Stimulated activated CD4-positive, alpha-beta T cell treated with anti-CD3 and anti-CD28 coated beads, Interleukin-2, amount 100 ng/mL, for 4 hours (primary cell): Measurements from ENCODE around the gene PRPF38B.
"Not testable (repeated sequence)": the region's sequence is repeated elsewhere in the genome, so short reads cannot be mapped to it uniquely, and the experiment has no call there.

Source experiments
- DNase-seq: peaks from one replicate; pipeline ENCODE4 v3.0.0-alpha.2; 2020; ENCODE audit warnings: low read depth

Gene PRPF38B, protein sequence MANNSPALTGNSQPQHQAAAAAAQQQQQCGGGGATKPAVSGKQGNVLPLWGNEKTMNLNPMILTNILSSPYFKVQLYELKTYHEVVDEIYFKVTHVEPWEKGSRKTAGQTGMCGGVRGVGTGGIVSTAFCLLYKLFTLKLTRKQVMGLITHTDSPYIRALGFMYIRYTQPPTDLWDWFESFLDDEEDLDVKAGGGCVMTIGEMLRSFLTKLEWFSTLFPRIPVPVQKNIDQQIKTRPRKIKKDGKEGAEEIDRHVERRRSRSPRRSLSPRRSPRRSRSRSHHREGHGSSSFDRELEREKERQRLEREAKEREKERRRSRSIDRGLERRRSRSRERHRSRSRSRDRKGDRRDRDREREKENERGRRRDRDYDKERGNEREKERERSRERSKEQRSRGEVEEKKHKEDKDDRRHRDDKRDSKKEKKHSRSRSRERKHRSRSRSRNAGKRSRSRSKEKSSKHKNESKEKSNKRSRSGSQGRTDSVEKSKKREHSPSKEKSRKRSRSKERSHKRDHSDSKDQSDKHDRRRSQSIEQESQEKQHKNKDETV

DNA sequence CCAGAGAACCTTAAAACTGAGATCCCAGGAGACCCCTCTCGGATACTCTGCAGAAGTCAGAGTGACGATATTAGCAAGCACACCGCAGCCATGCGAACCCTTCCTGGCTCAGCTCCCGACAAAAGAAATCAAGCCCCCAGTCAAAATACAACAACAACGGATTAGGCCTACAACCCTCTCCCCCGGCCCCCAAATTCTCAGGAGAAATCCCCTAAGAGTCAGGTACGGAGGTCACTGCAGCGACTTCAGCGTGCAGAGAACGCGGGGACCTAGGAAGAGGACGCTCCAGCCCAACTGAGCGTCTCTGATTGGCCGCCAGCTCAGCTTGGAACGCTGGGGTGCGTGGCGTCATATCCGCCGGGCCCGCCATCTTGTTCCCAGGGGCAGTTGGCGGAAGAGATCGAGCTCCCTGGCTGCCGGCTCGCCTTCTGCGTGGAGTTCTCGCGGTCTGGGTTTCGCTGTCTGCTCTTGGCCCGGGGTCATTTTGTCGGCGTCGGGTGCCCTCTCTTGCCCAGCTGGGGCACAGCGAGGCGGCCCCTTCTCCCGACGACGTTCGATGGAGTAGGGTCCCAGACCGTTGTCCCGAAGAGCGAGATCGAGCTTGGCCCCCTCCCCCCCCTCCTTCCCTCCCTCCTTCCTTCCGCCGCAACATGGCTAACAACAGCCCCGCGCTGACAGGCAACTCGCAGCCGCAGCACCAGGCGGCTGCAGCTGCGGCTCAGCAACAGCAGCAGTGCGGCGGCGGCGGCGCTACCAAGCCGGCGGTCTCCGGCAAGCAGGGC lies at the start of gene PRPF38B:
TSS of gene PRPF38B (plus strand) at position 369 of the 782 bp plus-strand sequence. CDS start at position 651, 282 bp downstream.
- DNase-seq: peak; percentile 89

DNA sequence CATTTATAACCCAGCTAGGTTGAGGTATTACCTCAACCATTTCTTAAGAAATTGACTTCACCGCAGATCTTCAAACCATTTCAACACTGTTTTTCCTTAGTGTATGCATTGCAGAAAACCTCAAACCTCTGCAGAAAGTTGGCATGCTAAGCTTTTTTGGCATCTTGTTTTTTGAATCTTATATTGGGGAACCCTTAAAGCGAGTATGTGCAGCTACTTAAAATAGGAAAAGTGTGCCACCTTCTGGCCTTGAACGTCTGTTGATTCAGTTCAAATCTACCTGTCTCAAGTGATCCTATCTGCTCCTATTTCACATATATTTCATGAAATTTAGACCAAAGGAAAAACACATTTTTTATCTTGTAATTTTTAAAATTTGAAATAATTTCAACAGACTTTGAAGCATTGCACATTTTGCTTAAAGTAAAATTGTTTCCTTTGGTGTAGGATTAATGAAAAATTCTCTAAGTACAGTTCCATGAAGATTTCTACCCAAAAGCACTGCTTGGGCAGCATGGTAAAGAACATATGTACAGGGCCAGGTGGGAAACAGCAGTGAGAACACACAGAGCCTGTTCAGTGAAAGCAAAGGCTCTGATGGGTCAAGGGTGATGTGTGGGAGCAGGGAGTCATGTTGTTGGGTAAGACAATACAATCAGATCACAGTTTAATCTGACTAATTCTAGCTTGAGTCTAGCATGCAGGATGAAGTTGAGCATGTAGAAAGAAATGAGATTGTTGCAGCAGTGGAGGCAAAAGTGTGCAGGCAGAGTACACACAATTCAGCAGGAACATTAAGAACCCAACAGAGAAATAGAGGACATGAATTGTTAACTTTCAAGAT lies 48.4 kb upstream of the PRPF38B start:
- DNase-seq: peak; percentile 37

DNA sequence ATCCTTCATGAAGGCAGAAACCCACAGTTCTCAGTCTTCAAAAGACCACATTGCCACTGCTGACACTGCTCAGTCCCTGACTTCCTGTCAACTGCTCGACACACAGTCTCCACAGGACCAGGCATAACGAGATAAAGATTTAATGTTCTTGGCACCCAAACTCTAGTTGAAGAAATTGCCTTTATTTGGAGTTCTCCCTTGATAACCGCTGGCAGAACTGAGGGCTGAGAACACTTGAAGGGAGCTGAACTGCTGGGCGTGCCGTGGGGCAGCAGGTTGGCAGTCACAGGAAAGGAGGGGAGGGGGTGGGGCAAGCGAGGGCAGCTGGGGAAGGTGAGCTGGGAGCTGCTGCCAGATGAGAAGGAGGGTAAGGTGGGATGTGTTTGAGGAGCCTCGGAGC lies 47.1 kb upstream of the PRPF38B start:
- DNase-seq: peak; percentile 14

DNA sequence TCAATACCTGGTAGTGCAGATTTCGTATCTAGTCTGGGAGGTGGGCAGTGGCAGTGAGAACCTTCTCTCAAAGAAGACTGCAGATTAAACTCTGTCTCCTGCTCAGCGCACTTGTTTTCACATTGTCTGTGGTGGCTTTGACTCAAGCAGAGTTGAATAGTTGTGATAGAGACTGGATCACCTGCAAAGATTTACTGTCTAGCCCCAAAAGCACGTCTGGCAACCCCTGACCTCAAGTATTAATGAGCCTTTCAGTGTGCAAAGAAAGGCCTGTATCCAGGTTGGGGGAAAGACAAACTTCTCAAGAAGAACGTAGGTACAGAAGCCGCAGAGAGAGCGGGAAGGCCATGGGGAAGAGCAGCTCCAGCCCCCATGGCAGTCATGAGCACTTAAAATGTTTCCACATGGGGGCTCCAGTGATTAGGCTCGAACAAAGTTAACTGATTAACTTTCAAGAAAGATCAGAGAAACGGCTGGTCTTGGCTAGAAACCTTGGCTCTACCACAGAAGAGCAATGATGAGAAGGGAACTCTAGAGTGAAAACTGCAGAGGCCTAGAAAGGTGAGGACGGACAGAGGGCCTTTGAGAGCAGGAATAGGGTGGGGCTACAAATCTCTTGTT lies 46.4 kb upstream of the PRPF38B start:
- DNase-seq: no peak

DNA sequence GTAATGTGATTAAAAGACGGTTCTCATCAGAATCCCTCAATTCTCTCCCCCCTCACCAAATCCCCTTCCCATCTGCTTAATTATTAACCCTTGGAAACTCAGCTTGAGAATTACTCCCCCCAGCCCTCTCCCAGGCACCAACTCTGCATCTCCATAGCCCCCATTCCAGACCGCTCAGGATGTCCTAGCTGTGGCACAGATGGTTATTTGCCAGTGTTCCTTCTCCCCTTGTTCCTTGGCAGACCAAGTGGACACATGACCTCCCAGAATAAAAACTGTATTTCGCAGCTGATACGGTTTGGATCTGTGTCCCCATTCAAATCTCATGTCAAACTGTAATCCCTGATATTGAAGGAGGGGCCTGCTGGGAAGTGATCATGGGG lies 45.9 kb upstream of the PRPF38B start:
- no peak for DNase-seq

DNA sequence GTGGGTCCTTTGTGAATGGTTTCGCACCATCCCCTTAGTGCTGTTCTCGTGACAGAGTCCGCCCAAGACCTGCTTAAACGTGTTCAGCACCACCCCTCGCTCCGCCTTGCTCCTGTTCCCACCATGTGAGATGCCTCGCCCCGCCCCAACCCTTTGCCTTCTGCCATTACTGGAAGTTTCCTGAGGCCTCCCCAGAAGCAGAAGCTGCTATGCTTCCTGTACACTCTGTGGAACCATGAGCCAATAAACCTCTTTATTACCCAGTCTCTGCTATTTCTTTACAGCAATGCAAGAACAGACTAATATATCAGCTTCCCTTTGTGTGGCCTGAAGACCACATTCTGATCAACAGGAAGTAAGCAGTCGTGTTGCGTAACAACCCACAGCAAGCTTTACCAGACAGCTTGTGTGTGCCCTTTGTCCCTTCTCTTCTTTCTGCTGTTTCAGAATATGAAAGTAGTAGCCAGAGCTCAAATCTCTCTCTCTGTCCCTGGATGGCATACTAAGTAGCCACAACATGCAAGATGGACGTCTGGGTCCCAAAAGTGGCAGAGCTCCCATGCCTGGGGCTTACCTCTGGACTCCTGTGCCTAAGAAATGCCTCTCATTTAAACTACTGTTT lies 45.4 kb upstream of the PRPF38B start:
- peak; percentile 42 for DNase-seq

DNA sequence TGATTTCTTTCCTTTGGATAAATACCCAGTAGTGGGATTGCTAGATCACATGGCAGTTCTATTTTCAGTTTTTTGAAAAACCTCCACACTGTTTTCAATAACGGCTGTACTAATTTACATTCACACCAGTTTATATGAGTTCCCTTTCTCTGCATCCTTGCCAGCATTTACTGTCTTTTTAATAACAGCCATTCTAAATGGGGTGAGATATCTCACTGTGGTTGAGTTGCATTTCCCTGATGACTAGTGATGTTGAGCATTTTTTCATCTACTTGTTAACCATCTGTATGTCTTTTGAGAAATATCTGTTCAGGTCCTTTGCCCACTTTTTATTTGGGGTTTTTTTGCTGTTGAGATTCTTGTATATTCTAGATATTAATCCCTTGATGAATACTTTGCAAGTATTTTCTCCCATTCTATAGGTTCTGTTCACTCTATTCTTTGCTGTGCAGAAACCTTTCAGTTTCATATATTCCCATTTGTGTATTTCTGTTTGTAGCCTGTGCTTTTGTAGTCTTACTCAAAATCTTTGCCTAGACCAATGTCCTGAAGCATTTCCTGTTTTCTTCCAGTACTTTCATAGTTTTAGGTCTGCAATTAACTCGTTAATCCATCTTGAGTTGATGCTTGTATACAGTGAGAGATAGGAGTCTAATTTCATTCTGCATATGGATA lies 38.5 kb upstream of the PRPF38B start:
- no peak for DNase-seq

DNA sequence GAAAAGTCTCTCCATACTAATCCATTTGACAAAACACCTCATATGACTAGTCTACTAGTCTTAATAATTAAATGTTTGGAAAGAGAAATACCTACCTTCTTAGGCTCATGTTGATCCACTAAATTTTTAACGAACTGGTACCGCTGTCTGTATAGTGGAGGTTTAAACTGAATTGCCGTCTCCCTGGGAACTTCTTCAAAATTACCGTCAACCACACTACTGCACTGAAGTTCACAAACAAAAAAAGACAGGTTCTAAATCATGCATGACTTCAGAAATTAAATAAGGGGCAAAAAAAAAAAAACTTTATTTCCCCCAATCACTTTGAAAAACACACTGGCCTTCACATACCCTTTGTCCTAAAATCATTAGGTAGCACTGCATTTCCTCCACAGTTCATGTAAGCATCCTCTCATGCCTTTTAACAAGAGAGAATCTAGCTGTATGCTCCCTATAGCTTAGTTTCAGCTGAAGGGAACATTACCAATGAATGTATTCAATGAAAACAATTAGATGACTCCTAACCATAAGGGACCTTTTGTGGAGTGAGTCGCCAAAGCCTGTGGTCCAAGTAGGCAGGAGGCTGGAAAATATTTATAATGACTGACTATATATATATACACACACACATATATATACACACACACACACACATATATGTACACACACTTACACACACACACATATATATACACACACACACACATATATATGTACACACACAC lies 34.6 kb upstream of the PRPF38B start:
- no peak for DNase-seq

DNA sequence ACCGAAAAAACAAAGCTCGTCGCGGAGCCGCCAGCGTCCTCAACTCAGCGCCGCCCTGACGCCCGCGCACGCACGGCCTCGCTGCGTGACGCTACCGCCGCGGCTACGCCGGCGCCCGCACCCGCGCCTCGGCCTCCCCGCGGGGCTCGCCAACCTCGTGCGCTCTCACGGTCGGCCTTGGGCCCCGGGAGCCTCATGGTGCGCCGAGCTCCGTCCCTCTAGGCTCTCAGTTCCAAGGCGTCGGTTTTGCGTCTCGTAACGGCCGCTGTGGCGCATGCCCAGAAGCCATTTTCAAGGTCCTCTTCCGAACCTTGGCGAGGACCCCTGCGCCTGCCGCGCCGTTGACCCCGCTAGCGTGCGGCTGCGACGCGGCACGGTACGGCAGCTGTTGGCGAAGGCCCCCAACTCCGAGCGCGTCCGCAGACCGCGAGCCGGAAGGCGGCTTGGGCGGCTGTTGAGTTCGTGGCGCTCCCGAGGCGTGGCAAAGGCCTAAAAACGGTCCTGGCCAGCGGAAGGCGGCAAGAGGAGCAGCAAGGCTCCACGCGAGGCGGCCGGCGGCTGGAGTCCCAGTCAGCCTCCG lies 31.0 kb upstream of the PRPF38B start, which contains the start of gene HENMT1:
TSS of gene HENMT1 (minus strand) at position 64 of the 580 bp plus-strand sequence. CDS start 1,209 bp downstream, outside the sequence.
- DNase-seq: peak; percentile 62

DNA sequence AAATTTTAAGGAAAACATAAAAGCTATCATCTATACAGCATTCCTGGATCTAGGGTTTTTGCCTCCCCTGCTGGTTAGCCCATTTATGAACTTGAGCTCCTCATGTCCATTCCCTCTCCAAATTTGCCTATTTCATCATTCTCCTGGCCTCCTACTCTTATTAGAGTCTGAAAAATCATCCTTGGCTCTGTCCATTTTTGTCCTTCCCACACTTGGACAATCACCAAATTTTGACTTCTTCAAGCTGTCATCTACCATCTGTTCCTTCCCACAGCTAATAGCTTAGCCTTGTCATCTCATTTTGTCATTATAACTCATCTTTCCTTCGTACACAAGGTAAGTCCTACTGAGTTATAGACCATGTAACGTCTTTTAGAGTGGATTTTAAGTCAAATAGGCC lies 29.0 kb upstream of the PRPF38B start:
- DNase-seq: no peak

DNA sequence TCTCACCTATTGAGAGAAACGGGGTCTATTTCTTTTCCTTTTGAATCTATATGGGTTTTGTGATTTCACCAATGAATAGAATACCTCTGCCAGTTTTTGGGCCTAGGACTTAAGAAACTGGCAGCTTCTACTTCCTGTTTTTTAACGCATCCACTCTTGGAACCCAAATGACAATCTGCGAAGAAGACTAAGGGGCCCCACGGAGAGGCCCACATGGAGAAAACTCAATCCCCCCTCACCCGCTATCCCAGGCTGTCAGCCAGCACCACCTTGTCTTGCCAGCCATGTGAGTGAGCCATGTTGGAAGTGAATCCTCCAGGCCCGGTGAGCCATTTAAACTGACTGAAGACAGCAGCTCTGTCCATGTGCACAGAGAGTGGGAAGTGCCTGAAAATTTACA lies 27.6 kb upstream of the PRPF38B start:
- DNase-seq: no peak

DNA sequence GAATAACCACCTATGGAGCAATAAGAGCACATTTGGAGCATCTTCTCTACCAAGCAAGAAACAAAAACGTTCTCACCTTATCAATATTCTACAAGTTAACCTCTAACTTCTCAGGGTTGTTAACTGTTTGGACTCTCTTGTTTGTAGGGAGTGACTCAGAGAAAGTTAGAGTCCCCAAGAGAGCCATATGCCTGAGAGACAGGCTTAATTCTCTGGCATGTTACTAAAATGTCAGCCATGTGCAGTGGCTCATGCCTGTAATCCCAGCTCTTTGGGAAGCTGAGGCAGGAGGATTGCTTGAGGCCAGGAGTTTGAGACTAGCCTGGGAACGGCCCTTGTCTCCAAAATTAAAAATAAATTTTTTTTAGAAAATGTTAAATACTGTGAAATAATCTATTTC lies 27.0 kb upstream of the PRPF38B start:
- no peak for DNase-seq

DNA sequence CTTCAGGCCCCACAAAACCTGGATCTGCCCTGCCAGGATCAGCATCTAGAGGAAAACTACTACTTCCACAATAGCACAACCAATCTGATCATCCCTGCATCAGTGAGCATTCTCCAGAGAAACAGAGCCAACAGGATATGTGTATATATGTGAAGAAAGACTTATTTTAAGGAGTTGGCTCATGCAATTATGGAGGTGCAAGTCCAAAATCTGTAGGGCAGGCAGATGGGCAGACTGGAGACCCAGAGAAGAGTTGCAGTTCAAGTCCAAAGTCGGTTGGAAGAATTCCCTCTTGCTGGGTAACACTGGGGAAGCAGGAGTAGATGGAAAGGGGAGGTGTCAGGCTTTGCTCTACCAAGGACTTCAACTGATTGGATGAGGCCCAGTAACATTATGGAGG lies 26.3 kb upstream of the PRPF38B start:
- no peak for DNase-seq

DNA sequence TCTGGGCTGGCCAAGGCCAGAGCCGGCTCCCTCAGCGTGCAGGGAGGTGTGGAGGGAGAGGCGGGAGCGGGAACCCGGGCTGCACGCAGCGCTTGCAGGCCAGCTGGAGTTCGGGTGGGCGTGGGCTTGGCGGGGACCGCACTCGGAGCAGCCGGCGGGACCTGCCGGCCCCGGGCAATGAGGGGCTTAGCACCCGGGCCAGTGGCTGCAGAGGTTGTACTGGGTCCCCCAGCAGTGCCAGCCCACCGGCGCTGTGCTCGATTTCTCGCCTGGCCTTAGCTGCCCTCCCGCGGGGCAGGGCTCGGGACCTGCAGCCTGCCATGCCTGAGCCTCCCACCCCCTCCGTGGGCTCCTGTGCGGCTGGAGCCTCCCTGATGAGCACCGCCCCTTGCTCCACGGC lies 24.7 kb upstream of the PRPF38B start:
- not testable (repeated sequence) for DNase-seq

DNA sequence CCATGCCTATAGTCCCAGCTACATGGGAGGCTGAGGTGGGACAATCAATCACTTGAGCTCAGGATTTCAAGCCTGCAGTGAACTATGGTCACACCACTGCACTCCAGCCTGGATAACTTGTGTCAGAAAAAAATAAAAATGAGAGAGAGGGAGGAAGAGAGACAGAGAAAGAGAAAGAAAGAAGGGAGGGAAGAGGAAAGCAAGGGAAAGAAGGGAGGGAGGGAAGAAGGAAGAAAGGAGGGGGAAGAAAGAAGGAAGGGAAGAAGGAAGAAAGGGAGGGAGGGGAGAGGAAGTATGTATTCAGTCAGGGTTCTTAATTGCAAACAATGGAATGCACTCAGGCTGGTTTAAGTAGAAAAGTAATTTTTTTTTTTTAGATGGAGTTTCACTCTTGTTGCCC lies 23.3 kb upstream of the PRPF38B start:
- DNase-seq: no peak

DNA sequence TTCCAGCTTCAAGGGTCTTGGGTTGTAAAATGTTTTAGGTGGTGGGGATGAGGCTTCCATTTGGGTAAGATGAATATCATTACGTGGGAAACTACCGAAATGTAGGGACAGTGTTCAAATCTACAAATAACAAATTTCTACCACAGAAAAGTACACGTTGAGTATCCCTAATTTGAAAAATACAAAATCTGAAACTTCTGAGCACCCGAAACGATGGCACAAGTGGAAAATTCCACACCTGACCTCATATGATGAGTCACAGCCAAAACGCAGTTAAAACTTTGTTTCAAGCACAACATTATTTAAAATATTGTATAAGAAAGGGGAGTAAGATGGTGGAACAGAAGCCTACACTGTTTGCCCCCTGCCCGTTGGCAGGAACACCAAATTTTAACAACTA lies 22.4 kb upstream of the PRPF38B start:
- no peak for DNase-seq

DNA sequence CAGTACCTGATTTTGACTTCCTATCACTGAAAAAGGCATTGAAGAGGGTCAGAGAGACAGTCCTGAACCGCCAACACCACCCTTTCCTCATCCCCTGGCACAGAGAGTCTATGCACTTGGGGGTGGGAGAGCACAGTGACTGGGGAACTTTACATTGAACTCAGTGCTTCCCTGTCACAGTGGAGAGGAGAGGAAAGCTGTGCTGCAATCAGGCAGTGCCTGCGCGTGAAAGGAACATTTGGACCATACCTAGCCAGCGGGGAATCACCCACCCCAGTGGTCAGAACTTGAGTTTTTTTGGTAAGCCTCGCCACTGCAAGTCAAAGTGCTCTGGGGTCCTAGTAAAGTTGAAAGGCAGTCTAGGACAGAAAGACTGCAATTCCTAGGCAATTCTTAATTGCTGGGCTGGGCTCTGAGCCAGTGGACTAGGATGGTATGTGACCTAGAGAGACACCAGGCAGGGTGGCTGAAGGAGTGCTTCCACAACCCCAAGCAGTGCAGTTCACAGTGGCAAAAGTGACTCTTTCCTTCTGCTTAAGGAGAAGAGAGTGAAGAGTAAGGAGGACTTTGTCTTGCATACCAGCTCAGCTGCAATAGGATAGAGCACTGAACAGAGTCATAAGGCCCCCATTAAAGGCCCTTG lies 21.9 kb upstream of the PRPF38B start:
- no peak for DNase-seq

DNA sequence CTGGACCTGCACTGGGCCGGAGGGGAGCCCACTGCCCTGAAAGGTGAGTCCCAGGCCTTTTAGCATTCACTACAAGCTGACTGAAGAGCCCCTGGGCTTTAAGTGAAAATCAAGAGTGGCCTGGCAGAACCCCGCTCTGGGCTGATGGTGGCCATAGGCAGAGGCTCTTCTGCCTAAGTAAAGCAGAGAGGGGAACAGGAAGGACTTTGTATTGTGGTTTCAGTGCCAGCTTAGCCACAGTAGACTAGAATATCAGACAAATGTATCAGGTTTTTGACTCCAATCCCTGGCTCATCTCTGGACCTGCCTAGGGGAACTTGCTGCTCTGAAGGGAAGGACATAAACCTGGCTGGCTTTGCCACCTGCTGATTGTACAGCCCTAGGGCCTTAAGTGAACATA lies 21.0 kb upstream of the PRPF38B start:
- no peak for DNase-seq

DNA sequence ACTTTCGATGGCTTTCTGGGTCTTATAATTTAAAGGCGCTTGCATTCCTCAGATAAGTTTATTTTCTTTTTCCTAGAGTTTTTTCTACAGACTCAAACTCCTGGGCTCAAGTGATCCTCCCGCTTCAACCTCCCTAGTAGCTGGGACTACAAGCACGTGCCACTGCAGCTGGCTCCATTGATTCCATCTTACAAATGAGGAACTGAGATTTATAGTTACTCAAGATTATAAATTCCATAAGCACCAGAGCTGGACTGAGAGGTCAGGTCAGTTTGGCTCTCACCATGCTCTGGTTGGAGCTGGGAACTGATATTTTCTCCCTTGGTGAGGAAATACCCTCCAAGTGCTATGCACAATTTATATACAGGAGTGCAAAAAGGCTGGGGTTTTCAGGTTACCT lies 13.4 kb upstream of the PRPF38B start:
- no peak for DNase-seq
